Stimulated activated CD4-positive, alpha-beta T cell treated with anti-CD3 and anti-CD28 coated beads, Interleukin-4, amount 100 ng/mL, for 4 hours (primary cell): Measurements from ENCODE around the gene FGD3.
A peak's percentile ranks its signal among the peaks of the same experiment; 100 is the strongest.

Experiments
- DNase-seq, 2 experiments: peaks; one replicate each; pipeline ENCODE4 v3.0.0-alpha.2; 2020

FGD3 gene

GRCh38 chr9:93058355-93059010 lies 111.2 kb downstream of the FGD3 start, which contains the start of gene SUSD3:
TSS of gene SUSD3 (plus strand) at chr9:93058701. CDS start at chr9:93058743, 42 bp downstream.
- peak; percentile 62 to 64 for DNase-seq

GRCh38 chr9:93059011-93059714 lies 111.8 kb downstream of the FGD3 start:
- peak; percentile 24 to 33 for DNase-seq

DNA sequence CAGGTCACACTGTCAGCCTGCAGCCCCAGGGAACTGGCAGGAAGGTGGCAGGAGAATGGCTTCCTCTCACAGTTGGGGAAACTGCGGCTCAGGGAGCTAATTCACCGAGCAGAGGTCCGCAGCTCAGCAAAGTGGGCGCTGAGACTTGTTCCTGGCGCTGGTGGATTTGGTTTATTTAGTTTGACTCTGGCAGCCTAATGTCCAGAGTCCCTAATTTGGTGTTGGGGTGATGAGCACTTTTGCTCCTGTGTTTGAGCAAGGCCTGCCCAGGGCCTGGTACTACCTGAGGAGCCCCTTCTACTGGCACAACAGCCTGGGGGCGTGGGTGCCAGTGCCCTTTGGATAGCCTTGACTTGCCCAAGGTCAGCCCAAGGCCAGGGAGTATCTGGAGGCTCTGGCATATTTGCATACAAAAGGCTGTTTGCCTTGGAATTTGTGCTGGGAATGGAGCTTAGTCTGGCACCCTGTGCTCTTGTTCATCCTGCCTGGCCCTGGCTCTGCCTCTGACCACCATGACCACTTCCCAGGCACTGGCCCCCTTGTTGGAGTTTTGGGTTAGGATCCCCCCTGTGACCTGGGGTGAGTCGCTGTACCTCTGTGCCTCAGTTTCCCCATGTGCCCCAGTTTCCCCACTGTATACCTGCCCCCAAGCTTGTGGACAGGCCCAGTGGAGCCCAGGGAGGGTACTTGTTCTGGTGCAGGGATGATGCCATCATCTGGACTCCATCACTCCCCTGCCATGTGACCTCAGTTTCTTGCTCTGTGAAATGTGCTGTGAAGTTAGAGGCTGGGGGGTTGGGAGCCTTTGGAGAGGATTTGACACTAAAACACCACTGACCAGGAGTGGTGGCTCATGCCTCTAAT lies 112.6 kb downstream of the FGD3 start:
- DNase-seq = no peak

GRCh38 chr9:93060746-93061259 lies 113.5 kb downstream of the FGD3 start:
- DNase-seq = no peak

- DNase-seq = no peak
Observed at GRCh38 chr9:93061260-93061751, 114.0 kb downstream of the FGD3 start.

DNA sequence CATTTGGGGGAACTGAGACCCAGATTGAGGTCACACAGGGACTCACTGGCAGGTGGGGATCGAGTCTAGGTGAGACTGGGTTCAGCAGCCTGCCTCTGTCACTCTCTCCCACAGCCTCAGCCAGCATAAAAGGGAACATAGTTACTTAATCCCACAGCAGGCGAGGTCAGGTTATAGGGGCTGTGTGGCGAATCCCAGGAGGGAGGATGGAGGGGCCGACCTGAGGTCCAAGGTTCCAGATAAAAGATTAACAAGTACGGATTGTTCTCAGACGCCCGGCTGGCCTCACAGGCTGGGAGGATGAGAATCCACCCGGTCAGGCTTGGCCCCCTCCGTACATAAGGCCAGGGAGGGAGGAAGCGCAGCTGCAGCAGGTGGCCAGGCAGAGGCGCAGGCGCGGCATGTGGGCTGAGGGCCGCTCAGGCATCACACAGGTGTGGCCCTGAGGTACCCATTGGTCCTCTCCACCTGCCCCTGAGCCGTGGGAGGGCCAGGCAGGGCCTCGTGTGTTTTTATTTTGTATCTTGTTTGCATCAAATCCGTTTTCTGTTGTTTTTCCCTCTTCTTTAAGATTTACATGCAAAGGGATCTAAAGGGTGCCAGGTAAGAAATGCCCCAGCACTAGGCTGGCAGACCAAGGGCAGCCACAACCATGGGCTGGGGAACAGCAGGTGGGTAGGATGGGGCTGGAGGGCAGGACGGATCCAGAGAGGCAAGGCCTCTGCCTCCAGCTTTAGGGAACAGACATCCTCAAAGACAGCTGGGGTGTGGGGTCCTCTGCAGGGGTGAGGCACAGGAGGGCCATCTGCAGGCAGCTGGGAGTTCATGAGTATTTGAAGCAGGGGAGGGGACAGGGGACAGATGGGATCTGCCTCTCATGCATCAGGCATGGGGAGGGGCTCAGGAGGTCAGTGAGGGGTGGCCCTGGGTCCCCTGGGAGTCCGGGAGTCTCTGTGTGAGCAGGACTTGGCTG lies 114.8 kb downstream of the FGD3 start:
- no peak for DNase-seq

GRCh38 chr9:93064392-93065134 lies 117.2 kb downstream of the FGD3 start:
- DNase-seq = peak; percentile 65 to 79

GRCh38 chr9:93065135-93065720 lies 117.9 kb downstream of the FGD3 start:
- no peak for DNase-seq

DNA sequence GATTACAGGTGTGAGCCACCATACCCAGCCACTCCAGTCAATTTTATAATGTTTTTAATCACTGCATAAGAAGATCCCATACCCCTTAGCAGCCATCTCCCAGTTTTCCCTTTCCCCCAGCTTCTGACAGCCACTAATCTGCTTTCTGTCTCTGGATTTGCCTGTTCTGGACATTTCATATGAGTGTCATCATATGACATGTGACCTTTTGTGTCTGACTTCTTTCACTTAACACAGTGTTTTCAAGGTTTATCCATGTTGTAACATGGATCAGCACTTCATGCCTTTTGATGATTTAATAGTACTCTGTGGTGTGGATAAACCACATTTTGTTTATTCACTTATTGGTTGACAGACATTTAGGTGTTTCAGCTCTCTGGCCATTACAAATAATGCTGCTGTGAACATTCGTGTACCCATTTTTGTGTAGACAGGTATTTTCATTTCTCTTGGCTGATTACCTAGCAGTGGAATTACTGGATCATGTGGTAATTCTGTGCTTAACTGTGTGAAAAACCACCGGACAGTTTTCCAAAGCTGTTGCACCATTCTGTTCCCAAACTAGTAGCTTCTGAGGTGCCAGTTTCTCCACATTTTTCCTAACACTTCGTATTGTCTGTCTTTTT lies 119.8 kb downstream of the FGD3 start:
- no peak for DNase-seq

GRCh38 chr9:93068956-93069355 lies 121.6 kb downstream of the FGD3 start:
- no peak for DNase-seq

- DNase-seq = no peak
Observed at GRCh38 chr9:93071464-93071863, 124.1 kb downstream of the FGD3 start.

- DNase-seq = no peak
Observed at GRCh38 chr9:93072383-93072795, 125.1 kb downstream of the FGD3 start.

- no peak for DNase-seq
Observed at GRCh38 chr9:93076101-93076791, 128.9 kb downstream of the FGD3 start.

DNA sequence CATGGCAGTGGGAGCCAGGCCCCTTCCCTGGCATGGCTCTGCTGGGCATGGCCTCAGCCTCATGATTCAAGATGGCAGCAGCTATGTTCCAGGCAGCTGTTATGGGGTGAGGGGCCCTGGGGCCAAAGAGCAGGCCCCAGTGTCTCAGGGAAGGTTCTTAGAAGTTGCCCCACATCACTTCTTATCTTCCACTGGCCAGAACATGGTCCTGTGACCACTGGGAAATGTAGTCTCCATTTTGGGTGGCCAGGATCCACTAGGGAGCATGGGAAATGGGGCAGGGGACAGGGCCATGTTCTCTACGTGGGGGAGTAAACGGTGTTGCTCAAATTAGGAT lies 129.4 kb downstream of the FGD3 start:
- DNase-seq = no peak

DNA sequence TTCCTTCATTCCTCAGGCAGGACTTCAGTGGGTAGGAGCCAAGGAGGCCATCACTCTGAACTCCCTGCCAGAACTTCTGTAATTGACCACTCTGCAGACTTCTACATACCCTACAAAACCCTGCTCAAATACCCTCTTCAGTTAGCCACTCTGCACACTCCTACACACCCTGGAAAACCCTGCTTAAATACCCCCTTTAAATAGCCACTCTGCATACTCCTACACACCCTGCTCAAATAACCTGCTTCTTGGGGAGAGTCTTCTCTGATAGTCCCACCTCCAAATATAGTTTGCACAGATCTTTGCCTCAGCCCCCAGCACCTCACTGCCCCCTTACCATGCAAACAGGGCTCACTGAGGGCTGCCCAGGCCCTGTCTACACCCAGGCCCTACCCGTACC lies 130.0 kb downstream of the FGD3 start:
- DNase-seq = no peak

GRCh38 chr9:93077811-93078210 lies 130.5 kb downstream of the FGD3 start:
- DNase-seq = no peak

- no peak for DNase-seq
Observed at GRCh38 chr9:93079371-93079770, 132.0 kb downstream of the FGD3 start.

DNA sequence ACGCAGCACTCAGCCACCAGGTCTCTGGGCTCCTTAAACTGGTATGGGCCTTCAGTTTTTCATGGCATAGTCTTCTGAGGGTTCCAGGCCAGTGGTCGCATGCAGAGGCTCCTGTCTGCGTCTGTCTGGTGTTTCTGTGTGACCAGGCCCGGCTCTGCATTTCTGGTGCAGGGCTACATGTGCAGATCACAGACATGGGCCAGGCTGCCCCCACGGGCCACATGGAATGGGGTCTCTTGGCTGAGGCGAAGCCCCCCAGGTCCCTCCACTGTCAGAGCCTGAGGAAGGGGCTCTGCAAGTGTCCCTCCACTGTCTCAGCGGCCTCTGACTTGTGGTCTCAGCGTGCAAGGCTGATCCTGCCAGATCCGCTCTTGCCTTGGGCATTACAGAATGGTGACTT lies 133.1 kb downstream of the FGD3 start:
- no peak for DNase-seq

DNA sequence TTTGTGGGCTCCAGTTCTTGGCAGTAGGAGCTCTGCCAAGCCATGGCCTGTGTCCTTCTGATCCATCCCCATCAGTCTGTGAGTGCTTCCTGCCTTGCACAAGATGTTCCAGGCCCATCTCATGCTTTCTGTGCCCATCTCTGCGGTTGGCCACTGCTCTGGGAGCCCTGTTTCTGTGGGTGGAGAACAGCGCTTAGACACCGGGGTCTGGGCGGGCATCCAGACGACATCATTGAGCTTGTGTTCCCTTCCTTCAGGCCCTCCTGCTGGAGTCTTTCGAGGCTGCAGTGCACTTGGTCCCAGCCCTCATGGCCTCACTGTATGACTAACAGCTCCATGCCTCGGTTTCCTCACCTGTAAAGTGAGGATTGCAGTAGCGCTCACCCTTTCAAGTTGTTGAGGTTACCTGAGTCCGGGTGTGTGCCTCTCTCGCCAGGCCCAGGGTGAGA lies 133.8 kb downstream of the FGD3 start:
- no peak for DNase-seq

DNA sequence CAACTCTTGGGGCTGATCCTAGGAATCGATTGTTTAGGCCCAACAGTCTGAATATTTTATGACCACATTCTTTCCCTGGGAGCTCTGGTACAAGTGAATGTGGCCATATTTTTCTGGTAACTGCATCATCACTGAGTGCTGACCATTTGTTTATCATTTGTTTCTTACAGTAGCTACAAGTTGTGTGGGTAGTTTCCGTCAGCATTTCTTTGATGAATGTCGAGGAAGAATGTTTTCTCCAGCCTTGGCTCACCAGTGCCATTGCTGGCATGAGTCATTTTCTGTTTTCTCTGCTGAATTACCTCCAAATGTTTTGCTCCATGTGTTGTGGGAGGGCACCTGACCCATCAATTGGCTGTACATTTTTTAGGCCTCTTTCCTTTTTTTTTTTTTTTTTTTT lies 134.6 kb downstream of the FGD3 start:
- DNase-seq = no peak
